Activated CD8-positive, alpha-beta memory T cell treated with anti-CD3 and anti-CD28 coated beads, Interleukin-2, amount 50 U/mL, for 1 hour (primary cell): Measurements from ENCODE around the gene DNAH7.

Experiments
- DNase-seq: peaks from one replicate; pipeline ENCODE4 v3.0.0-alpha.2; 2020; ENCODE audit errors: extremely low read depth

DNAH7 gene

DNA sequence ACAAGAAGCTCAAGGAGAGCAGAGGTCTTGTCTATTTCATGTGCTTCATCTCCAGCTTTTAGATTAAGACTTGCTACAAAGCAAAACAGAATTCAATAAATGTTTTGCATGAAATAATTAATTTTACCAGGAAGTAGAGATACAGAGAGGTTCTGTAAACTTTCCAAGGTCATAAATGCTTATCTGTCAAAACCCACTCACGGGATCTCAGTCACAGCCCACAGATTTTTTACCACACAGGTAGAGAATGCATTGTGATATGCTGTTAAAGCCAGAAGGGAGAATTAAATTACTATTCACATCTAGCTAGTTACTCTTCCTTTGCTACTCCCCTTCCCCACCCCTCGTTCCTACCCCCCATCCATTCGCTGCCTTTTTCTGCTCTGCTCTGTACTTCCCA, 205.5 kb downstream of the DNAH7 start:
- no peak for DNase-seq

DNA sequence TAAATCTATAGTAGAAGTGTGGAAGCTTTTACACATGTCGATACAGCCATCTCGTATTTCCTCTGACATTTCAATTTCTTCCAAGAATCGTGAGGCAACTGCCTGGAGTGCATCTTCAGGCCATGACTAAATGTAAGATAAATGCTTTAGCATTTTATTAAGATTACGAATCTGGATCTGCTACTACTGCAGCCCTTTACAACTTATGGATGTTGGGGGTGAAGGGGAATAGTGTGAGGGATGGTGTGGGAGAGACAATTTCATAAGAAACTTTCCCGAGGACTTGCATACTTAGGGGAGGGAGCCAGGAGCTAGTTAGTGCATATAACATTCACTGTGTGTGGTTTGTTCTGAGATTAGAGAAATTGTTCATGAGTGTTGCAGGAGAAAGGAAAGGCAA, 206.8 kb downstream of the DNAH7 start:
- no peak for DNase-seq

DNA sequence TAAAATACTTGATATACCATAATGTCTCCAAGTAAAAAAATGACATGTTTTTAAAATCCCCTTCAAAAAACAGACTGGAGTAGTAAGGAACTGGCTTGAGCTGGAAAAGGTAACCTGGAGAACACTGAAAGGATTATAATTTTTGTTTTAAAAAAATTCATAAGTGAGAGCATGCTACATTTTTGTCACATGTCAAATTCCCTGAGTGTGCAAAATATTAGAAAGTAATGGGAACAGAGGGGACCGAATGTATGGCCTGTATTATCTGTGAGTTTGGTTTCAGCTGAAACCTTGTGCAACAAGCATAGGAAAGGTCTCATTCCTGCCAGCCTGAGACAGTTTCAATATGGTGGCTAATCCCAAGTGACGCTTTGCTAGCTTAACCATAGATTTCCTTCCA, 209.1 kb downstream of the DNAH7 start:
- no peak for DNase-seq

DNA sequence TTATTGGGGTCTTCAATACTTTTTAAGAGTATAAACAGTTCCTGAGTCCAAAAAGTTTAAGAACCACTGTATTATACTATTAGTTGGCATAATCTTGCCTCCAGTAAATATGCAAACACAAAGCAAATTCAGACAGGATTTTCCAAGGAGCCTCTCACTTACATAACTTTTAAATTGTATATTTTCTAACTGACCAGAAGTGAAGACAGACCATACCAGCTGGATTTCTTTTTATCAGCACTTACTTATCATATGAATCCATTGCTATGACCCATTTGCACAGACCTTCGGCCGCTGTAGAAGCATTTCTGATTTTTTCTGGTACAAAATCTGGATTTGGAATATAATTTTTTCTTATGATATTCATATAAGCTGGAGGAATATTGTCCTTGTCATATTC, 211.5 kb downstream of the DNAH7 start:
- no peak for DNase-seq

DNA sequence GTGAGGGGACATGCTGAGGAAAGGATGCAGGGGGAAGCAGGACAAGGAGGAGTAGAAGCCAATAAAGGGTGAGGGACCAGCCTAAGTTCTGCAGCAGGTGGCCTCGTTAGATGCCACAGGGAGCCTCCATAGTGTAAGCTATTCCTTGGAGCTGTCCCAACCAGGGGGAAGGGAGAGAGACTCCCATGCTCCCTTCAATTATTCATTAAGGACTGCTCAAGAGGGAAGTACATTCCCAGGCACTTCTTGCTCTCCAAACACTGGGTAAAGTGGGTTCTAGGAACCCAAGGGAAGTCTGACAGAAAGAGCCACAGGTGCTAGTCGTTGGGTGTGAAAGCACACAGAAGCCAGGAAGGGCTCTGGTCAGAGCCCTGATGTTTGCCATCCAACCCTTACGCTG, 217.9 kb downstream of the DNAH7 start:
- DNase-seq, result no peak

DNA sequence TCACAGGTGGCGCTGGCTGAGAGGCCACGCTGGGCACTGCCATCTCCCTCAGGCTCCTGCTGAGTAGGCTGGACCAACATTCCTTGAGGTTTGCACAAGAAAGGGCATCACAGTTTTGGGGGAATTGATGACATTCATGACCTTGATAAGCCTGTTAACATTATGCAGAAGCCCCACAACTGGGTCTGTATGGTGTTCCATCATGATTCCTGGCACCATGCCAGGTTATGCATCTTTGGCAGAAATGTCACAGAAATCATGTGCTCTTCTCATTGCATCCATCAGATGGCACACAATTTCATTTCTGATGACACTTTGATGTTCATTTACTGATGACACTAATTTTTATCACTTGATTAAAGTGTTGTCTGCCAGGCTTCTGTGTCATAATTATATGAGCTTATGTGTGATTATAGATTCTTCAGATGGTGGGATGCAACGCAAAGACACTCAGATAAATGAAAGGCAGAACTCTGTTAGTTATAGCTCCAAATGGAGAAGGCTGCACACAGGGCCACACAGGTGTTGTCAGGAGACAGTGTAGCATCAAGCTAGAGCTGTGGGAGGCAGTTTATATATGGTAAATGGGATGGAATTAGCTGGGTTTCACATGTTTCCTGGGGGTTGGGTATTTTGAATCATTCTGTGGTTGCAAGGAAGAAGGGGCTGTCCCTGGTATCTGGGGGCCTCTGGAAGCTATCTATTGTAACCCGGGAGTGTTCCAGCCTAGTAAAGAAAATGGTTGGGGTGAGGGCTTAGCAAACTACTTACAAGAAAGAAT, 220.3 kb downstream of the DNAH7 start:
- DNase-seq, result no peak

DNA sequence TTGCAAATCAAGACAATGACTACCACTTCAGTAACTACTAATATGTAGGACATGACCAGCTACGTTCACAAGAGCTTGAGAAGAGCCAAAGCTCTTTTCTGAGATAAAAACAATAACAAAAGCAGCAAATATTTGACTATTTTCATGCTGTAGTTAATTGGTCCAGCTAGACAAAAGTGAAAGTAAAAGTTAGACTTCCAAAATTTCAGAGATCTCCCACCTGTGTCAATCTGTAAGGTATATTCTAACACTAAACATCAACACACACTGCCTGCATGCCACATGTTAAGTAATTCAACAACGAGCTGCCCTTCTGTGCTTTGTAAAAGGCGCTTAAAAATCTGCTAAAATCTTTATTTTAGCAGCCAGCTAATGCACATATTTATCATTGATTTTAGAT, 225.7 kb downstream of the DNAH7 start:
- DNase-seq, result no peak

DNA sequence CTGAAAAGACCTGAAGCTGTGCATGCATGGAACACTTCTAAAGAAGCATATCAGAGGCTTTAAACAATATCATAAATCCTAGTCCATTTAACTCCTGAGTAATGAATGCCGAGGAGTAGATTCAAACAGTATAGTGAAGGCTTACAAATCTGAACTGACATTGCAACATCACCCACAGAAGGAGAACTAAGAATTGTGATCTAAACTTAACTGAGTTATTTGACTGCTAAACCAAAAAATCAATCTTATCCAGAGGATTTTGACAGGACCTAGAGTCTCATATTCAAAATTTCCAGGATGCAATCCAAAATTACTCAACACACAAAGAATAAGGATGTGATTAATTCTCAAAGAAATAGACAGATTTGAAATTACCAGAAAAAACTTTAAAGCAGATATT, 230.6 kb downstream of the DNAH7 start:
- no peak for DNase-seq

DNA sequence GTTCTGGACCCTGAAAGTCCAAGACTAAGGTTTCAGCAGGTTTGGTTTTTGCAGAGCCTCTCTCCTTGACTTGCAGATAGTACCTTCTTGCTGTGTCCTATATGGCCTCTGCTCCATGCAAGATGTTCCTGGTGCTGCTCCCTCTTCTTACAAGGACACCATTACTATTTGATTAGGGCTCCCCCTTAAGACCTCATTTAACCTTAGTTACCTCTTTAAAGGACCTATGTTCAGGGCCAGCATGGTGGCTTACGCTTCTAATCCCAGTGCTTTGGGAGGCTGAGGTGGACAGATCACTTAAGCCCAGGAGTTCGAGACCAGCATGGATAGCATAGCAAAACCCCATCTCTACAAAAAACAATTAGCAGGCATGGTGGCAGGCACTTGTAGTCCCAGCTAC, 232.6 kb downstream of the DNAH7 start:
- DNase-seq, result no peak

DNA sequence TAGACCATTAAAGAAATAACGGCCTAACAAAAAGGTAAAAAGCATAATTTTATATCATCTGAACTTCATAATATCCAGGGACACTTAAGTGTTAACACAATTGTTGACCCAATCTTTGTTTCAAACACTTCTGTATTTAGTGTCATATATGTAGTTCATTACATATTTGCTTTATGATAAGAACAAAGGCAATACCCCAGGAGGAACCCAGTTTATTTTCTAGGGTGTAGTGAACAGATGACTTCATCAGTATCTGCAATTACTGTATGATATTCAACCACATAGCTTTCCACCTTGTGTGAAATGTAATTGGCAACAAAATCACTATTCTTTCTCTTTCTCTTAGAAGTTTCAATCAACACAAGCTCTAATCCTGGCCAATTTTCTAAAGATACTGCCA, 233.8 kb downstream of the DNAH7 start:
- no peak for DNase-seq

DNA sequence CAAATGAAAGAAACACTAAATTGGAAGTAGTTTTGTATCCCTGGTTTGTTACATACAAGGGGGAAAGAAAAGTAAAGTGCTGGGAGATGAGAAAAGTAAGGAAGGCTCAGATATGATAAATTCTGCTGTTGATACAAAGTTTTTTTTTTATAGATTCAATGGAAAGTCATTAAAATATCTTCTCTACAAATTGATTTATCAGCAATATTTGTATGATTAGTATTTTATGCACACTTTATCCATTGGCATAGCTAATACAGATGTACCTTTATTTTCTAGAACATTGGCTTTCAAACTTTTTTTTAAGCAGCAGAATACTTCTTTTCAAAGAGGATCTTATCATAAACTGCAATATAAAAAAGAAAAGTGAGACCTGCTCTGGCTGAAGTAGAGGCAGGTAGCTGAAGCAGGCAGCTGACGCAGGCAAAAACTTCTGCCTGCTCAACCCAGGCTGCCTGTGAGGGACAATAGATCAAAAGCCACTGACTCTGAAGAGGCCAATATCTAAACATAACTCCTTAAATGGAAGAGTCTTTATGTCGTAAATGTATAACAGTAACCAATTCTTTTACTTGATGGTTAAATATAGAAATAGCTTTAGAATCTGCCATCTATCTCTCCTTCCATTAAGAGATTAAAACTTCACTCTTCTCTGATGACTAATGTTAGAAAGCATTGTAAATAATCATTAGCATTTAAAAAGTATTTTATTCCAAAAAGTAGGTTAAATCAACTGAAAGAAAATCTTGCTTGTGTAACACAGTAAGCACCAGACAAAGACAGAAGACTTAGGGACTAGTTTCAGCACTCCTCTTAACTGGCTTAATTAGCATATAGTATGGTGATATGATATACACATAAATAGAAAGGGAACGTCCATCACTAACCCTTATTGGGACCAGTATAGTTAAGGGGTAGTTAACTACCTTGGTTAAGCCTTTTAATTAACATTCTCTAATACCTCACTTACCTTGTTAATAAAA, 237.4 kb downstream of the DNAH7 start:
- DNase-seq, result no peak

DNA sequence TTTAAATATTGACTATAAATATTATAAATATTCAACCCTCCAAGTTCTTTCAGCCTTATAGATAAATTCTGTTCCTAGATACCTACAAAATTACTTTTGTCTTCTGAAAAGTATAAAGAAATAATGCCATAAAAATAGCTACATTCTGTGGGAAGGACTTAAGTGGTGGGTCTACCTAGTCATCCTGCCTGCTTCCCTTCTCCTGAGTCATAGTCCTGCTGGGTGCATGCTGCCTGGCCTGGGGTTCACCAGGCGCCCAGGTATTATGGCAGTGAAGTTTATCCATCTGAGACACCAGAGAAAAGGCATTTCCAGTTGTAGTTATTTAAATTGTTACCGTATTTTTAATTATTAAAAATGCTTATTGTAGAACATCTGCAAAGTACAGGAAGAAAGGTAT, 244.2 kb downstream of the DNAH7 start:
- no peak for DNase-seq

DNA sequence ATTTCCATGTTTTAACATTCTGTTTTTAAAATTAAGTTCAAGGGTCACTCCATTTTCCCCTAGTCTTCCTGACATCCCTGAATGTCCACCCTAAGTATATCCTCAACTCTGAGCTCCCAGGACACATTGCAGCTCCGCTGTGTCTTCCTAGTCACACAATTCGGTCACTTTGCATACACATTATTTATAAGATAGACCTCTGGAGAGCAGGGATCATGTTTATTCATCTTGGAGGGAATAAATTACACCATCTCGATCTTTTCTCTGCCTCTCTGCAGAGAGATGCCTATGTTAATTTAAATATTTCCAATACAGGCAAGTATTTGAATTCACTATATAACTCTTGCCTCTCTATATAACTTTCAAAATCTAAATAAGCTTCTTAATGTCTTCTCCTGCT, 245.4 kb downstream of the DNAH7 start:
- no peak for DNase-seq

DNA sequence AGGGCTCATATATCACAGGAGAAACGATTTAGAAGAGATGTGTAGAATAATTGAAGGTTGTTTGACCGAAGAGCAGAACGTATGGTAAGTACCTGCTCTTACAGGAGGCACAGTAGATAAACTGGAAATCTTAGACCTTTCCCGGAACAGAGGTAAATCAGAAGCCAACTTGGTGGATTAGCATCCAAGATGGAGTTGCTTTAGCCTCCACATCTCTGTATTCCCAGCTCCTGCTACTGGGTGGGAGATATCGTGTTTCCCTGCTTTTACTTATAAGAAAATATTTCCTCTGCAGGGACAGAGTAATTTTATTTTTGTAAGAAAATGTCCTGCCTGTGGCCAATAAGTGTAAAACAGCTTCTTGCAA, 247.1 kb downstream of the DNAH7 start:
- no peak for DNase-seq

DNA sequence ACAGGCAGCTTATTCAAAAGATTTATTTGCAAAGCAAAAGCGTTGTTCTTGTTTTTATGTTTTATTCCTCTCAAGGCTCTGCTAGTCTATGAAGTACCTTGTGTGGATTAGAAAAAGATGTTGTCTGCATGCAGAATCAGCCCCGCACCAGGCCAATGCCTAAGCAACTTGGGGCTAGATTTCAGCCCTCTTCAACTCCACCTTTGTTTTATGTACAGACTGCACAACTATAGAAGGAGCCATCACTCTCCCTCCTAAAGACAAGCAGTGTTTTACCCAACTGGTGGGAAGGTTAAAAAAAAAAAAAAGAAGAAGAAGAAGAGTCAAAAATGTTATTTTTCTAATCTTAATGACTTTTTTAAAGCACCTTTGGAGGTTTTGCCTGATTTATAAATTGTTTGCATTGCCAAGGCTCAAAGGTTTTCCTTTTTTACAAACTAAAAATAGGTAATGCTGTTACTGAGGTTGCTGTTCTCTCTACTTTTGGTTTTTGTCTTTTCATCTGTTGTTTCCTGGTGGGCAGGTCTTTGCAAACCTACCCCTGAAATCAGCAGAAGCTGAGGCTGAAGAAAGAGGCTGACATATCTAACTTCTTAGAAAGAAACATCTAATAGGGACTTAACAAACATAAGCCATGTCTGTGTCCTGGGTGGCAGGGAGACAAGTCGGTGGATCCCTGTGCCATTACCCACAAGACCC, 247.6 kb downstream of the DNAH7 start:
- no peak for DNase-seq

DNA sequence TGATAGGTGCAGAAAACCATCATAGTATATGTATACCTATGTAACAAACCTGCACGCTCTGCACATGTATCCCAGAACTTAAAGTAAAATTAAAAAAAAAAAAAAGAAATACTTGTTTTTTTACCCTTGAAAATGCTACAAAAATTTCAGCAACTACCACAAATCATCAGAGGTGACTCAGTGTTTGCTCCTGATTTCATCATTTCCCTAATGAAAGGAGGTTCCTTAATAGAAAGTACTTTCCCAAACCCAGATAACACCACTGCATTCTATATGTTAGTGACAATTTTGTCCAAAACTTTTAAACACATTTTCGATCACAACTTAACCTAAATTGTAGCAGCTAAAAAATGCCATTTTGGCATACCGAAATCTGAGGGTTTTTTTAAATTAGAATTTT, 248.3 kb downstream of the DNAH7 start:
- DNase-seq, result no peak

DNA sequence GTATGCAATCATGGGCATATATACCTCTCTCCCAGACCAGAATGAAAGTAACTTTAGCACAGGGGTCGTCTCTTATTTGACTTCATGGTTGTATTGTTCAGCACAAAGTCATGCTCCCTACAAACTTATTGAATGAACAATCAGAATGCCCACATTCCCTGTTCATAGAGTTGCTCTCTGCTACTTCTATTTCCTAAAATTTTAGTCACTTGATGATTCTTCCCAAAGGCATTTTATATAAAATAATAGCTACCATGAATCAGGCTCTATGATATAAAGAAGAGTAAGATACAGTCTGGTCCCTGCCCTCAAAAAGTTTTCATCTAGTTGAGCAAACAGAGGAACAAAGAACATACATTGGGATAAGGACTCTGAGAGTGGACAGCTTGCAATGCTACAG, 249.4 kb downstream of the DNAH7 start:
- no peak for DNase-seq

DNA sequence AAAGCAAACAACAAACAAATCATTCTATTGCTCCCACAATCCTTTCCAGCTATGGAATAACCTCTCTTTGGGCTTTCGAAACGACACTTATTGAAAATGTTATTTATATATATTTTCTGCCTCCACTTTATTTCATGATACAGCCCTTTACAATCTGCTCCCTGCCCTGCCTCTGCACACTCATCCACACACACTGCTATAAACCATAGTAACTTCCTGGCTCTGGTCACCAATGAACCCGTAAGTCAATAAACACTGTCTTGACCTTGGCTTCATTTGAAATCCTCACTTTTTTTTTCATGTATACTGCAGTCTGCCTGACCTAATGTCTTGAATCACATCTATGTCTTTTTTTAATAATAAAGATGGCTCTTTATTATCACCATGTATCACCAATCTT, 250.1 kb downstream of the DNAH7 start:
- DNase-seq, result no peak

DNA sequence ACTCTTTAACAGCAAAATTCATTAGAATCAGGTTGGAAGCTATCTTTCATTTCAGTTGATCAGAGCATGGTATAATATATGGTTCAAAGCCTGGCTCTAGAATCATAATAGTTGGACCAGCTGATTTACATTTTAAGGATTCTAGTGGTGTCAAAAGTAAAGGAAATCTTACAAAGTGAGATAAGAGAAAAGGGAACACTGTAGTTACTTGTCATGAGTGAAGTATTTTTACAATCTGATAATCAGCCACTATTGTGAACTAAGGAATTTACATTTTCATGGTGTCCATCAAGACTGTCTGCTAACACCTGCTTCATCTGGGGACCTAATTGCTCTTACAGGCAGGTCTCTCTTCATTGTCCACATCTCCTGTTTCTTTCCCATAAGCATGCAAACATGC, 250.5 kb downstream of the DNAH7 start:
- no peak for DNase-seq

DNA sequence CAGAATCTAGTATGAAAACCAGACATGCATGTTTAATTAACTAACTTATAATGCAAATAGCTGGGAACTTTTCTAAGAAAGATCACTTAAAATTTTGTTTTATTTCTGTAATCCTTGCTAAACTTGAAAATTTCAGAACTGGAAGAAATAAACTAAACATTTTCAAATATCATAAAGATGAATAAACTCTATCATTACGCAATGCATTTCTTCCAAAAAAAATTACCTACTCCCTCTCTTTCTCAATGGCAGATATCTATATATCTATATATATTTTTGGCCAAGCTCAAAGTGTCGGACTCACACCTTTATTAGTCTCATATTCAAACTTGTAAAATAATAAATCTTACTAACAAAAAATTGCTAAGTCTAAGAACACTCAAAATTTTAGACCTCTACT, 253.6 kb downstream of the DNAH7 start:
- DNase-seq, result no peak

DNA sequence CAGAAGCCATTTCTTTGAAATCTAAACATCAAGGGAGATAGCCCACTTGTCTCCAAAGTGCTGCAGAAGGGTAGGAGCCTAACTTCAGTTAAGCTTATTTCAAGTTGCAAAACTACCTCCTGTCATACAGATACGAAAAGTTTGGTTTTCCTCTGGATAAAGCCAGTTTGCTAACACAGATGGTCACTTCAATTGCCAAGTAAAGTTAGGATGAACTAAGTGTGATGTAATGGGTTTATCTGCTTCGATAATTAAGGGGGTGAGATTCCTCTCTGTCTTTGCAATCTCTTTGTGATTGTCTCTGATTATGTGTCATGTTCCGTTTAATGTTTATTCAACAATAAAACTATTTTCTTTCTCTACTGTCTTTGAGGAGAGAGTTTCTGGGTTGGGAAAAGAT, 255.2 kb downstream of the DNAH7 start:
- no peak for DNase-seq

DNA sequence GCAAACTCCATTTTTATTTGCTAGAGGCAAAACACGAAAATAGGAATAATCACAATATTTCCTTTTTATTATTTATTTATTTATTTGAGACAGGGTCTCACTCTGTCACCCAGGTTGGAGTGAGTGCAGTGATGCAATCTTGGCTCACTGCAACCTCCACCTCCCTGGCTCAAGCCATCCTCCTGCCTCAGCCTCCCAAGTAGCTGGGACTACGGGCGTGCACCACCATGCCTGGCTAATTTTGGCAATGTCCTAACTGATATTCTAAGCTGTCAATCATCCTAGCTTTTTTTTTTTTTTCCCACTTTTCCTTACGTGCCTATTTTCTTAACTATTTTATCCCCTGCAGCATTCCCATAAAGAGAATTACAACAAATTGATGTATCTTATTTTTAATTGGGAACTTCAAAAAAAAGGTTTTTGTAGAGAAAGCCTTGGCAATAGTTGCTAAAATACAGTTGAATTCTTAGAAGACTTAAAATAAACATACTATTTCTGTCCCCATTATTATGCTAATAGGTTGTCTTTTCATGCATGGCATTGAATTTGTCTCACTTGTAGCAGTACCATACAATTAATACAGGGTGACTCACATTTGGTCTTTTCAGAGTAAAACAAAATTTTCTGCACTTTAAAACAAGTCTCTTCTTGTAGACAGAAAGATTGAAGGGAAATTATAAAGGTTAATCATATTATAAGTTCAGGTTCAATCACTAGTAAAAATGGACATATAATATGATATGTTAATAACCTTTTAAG, 258.1 kb downstream of the DNAH7 start:
- no peak for DNase-seq
